Measurements from ENCODE around the gene IL34.

Gene IL34

DNA sequence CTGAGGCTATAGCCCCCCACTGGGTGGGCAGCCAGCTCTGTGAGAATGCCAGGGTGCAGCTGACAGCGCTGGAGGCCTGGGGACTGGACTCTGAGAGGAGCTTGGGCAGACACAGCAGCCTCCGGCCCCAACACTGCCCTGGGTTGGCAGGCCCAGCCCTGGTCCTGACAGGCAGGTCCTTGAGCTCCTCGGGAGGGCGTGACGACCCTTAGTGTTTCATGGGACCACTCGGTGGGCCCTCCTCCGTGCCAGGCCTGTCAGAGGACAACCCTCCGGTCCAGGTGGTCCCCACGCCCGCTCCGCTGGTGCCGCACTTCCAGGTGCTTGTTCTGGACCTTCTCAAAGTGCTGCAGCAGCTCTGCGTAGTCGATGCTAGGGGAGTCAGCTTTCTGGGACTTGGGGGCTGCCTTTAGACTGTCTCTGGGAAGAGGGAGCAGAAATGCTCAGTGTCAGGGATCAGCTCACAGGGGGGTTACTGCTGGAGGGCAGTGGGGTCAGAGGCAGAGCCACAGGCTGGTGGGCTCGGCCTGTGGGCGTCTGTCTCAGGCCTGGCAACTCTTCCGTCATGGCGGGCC is 41.4 kb downstream of the IL34 start:
- H3K27ac ChIP-seq = no peak overlapping the region
- TF ChIP-seq, protein P1, sequence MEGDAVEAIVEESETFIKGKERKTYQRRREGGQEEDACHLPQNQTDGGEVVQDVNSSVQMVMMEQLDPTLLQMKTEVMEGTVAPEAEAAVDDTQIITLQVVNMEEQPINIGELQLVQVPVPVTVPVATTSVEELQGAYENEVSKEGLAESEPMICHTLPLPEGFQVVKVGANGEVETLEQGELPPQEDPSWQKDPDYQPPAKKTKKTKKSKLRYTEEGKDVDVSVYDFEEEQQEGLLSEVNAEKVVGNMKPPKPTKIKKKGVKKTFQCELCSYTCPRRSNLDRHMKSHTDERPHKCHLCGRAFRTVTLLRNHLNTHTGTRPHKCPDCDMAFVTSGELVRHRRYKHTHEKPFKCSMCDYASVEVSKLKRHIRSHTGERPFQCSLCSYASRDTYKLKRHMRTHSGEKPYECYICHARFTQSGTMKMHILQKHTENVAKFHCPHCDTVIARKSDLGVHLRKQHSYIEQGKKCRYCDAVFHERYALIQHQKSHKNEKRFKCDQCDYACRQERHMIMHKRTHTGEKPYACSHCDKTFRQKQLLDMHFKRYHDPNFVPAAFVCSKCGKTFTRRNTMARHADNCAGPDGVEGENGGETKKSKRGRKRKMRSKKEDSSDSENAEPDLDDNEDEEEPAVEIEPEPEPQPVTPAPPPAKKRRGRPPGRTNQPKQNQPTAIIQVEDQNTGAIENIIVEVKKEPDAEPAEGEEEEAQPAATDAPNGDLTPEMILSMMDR (conservative IDR thresholded peaks at IDR 0.05) = no peak

DNA sequence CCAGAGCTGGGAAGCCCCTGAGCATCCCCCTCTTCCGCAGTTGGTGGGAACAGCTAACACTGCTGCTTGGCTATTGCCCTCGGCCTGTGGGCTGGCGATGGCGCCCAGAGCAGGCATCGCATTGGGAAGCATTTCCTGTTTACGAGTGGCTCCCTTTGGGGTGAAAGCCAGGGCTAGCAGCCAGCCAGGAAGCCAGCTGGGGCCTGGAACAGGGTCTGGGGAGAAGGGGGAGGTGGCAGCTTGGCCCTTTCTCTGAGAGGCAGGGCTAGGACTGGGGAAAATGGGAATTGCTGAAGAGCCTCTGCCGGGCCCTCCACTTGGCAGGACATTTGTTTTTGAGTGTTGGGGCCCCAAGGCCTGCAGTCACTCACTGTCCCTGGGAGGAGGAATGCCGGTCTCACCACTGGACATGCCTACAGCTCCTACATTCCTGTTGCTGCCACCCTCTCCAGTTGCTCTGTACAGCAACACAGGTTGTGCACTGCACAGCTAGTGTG is 41.9 kb downstream of the IL34 start:
- no peak overlapping the region for H3K27ac ChIP-seq

DNA sequence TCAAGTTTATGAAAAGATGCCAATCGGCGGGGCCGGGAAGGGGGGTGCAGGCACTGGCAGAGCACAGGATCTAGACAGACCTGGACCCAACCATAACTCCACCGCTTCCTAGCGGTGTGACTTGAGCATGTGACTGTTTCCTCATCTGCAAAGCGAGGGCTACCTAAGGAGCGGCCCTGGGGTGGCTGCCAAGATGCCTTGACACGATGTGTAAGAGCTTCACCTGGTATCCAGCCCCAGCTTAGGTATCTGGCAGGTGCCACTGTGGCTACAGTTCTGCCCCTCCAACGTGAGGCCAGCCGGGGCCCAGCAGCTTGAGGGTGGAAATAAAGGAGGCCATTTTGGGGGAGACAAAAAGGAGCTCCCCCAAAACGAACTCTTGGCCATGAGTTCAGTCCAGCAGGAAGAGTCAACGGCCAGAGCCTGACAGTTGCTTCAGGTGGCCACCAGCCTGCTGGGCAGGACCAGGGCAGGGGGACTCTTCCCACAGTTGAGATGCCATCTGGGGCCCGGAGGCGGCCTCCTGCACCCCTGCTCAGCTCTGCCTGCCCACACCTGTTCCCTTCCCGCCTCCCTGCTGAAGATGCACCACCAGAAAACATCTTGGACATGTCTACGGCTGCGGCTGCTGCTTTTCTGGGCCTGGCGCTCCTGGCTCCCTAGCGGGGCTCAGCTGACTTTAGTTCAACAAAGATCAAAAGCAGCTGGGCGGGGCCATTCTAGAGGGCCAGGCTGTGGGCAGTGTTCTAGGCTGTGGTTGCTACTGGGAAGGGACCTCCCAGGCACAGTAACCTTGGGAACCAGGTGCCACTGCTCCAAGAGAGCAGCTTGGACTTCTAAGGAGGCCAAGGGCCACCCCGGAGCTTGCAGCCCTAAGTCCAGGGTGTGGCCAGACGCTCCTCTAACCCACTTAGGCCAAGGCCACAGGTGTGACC is 42.9 kb downstream of the IL34 start:
- TF ChIP-seq, protein P1 (conservative IDR thresholded peaks at IDR 0.05) = no peak
- no peak overlapping the region for H3K27ac ChIP-seq

More for the DNA sequence above, 41.9 kb downstream of the IL34 start:
- TF ChIP-seq, protein P1 (conservative IDR thresholded peaks at IDR 0.05) = no peak

DNA sequence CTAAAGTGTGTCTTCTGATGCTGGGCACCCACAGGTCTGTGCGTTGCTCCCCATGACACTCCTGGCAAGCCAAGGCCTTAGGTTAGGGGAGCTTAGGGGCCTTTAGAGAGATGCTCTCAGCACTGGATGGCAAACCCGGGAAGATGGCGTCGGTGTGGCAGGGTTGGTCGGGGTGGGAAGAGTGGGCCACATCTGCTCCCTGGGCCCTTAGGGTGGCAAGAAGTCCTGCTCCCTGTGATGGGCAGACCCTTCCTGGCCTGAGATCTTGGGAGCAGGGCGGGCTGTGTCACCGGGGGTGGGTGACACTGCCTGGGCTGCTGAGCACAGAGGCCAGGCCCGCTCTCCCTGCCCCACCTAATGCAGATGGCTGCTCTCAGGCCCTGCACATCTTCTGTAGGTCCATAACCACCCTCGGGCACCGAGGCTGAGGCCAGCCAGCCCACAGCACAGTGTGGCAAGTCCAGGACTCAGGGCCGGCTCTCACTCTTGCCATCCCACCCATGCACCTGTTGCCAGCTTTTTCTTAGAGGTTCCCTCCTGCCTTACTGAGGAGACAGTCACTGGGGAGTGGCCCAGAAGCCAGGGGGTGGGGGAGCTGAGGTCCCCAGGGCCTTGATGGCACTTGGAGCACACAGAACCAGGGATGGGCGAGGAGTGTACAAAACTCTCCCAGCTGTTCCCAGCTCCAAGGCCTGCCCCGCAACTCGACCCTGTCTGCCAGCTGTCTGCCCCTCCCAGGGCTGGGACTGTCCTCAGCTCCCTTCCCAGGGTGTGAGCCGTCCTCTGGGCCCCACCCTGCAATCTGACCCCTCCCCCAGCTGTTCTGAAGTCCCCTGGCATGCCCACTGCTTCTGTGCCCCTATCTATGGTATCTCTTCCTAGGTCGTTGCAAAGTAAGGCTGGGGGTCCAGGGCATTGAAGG is 43.9 kb downstream of the IL34 start:
- H3K27ac ChIP-seq = no peak overlapping the region
- TF ChIP-seq, protein P1 (conservative IDR thresholded peaks at IDR 0.05) = no peak

DNA sequence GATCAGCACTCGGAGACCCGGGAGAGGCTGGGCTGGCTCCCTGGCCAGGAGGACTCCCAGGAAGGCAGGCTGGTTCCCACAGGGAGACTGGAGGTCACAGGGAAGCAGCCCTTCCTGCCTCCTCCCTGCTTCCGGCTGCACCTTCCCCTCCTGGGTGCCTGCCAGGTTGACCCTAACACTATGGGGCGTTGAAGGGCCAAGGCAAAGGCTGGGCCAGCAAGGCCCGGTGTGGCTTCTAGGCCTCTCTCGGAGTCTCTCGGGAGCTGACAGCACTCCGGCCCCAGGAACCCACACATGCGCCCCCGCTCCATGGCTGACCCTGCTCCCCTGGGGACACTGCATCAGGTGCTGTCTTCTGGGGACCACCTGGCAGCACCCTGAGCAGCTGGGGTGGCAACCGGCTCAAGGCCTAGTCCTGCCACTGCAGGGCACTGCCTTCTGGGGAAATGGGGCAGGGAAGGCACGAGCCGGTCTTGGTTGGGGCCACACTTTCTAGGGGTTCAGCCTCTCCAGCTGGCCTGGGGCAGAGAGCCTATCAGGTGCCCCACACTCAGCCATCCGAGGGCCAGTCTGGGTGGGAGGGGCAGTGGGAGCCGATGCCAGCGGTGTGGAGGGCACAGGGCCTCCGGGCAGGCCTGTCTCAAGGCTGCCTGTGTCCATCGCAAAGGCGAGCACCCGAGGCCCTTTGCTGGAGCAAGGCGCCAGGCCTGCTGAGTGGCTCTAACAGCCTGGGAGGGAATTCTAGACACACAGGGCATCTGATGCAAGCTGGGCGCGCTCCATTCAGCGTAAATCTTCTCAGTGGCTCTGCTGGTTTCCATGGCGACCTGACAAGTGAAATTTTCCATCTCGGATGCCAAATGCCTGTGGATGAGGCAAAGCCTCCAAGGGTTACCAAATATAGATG is 45.1 kb downstream of the IL34 start:
- TF ChIP-seq, protein P1 (conservative IDR thresholded peaks at IDR 0.05) = no peak
- H3K27ac ChIP-seq = no peak overlapping the region

DNA sequence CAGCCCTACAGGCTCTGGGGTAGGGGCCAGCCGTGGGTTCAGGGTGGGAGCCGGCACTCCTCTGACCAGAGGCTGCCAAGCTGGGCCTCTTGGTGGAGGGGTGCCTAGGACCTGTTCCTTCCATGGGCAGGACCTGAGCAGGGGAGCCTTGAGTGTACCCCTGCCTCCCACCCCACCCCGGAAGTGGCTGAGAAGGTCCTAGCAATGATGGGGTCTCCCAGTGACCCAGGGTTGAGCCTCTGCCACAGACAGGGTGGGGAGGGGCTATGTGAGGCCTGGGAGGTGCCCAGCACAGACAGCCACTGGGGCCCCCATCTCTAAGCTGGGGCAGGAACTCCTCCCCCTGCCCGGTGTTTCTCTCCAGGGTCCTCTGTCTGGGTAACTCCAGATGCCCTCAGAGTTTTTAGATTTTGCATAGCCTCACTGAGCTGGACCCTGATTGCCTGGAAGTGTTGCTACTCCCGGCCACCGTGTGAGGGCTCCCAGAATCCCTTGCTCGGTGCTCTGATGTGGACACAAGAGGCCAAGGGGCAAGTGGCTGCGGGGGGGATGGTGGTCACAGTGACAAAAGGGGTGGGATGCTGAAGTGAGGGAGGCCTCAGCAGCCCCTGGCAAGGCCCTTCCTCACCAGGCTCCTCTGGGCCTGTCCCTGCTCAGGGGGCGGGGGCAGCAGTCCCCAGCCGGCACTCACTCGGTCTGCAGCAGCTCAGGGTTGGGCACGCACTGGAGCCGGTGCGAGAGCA is 45.9 kb downstream of the IL34 start:
- no peak overlapping the region for H3K27ac ChIP-seq
- TF ChIP-seq, protein P1 (conservative IDR thresholded peaks at IDR 0.05) = no peak

Measured in VCaP (cell line).